ENCODE results near the gene PLCH2.

The PLCH2 gene

GRCh38 chr1:2517966-2518365, 41.9 kb downstream of the PLCH2 start:
- no peak for DNase-seq

GRCh38 chr1:2518528-2518927, 42.4 kb downstream of the PLCH2 start:
- DNase-seq = no peak

GRCh38 chr1:2519029-2519685, 43.1 kb downstream of the PLCH2 start:
- DNase-seq = no peak

- DNase-seq = no peak
Observed at GRCh38 chr1:2519729-2520128, 43.6 kb downstream of the PLCH2 start.

- DNase-seq = no peak
Observed at GRCh38 chr1:2520206-2520605, 44.1 kb downstream of the PLCH2 start.

- no peak for DNase-seq
Observed at GRCh38 chr1:2520806-2521205, 44.7 kb downstream of the PLCH2 start.

GRCh38 chr1:2522230-2522629, 46.1 kb downstream of the PLCH2 start:
- no peak for DNase-seq

- peak in 1 of 5 experiments; percentile 71 for DNase-seq
Observed at GRCh38 chr1:2523191-2523890, 47.3 kb downstream of the PLCH2 start.

GRCh38 chr1:2523891-2524609, 48.0 kb downstream of the PLCH2 start:
- DNase-seq = peak in 3 of 5 experiments; percentile 39 to 87 (median 66)

- no peak for DNase-seq
Observed at GRCh38 chr1:2525572-2525919, 49.5 kb downstream of the PLCH2 start.

- peak; percentile 75 to 97 (median 81) for DNase-seq
Observed at GRCh38 chr1:2525920-2526823, 50.1 kb downstream of the PLCH2 start, which contains the start of gene PANK4. PANK4 (minus strand) TSS chr1:2526596; CDS start chr1:2526587, 9 bp downstream.

GRCh38 chr1:2526824-2527555, 50.9 kb downstream of the PLCH2 start:
- DNase-seq = peak in 2 of 5 experiments; percentile 50 to 72

GRCh38 chr1:2527556-2527860, 51.4 kb downstream of the PLCH2 start:
- DNase-seq = no peak

GRCh38 chr1:2528016-2528415, 51.9 kb downstream of the PLCH2 start:
- DNase-seq = no peak

GRCh38 chr1:2528611-2528965, 52.5 kb downstream of the PLCH2 start:
- DNase-seq = no peak

- peak in 1 of 5 experiments; percentile 25 for DNase-seq
Observed at GRCh38 chr1:2528966-2529783, 53.1 kb downstream of the PLCH2 start.

- peak in 1 of 5 experiments; percentile 37 for DNase-seq
Observed at GRCh38 chr1:2529784-2530512, 53.9 kb downstream of the PLCH2 start, which contains the start of gene HES5. HES5 (minus strand) TSS chr1:2530263; CDS start chr1:2530164, 99 bp downstream.

- DNase-seq = no peak
Observed at GRCh38 chr1:2530513-2531361, 54.6 kb downstream of the PLCH2 start.

- DNase-seq = no peak
Observed at GRCh38 chr1:2532485-2533160, 56.5 kb downstream of the PLCH2 start.
